Activated CD4-positive, alpha-beta T cell treated with anti-CD3 and anti-CD28 coated beads for 36 hours (primary cell): ENCODE measurements around the gene NAGLU. TPM values are rescaled to one million over a fixed set of nuclear protein-coding genes. Genes with fewer than 3 reads are reported as not detected.

ENCODE experiments used
- ATAC-seq: fragments of 200-7000 bp; cut with Tn5 transposase; one replicate; pipeline ENCODE4 v1.10.0; 2021; ENCODE audit warnings: mild to moderate bottlenecking, moderate library complexity
- CTCF ChIA-PET: fragments of 350-600 bp; sonication (Branson Sonifier 250); formaldehyde crosslinking; loops from one replicate; lab custom pipeline; 2021; ENCODE audit warnings: antibody characterized with exemption; lab: Charles Lee
- POLR2A ChIA-PET: fragments of 350-600 bp; sonication (Branson Sonifier 250); formaldehyde crosslinking; loops from one replicate; lab custom pipeline; 2021; ENCODE audit warnings: antibody characterized with exemption, inconsistent platforms; lab: Charles Lee
- DNase-seq: peaks from one replicate; pipeline ENCODE4 v3.0.0-alpha.2; 2020
- H3K27ac Mint-ChIP-seq: one replicate; pipeline ENCODE4 v1.8.0; 2021; ENCODE audit warnings: mixed read lengths
- H3K27me3 Mint-ChIP-seq: one replicate; pipeline ENCODE4 v1.8.0; 2021; ENCODE audit warnings: mixed read lengths
- H3K36me3 Mint-ChIP-seq: one replicate; pipeline ENCODE4 v1.8.0; 2021; ENCODE audit warnings: low read depth, mixed read lengths
- H3K4me1 Mint-ChIP-seq: one replicate; pipeline ENCODE4 v1.8.0; 2021; ENCODE audit warnings: mixed read lengths
- H3K4me3 Mint-ChIP-seq: one replicate; pipeline ENCODE4 v1.8.0; 2021; ENCODE audit warnings: mild to moderate bottlenecking, moderate library complexity, mixed read lengths
- H3K9me3 Mint-ChIP-seq: one replicate; pipeline ENCODE4 v1.8.0; 2021; ENCODE audit warnings: low read depth, mixed read lengths
- intact Hi-C, 2 experiments: fragments of 100-400 bp; cut with DNase I in 1 of 2; cut with micrococcal nuclease in 1 of 2; formaldehyde crosslinking; loops; one replicate each; pipeline versions ENCODE4 v1.14.2 to v1.15.1; 2022 to 2024; cut with DNase I, micrococcal nuclease
- total RNA-seq, 2 experiments: library from RNA; stranded (reverse); gene quantifications; one replicate each; pipeline ENCODE4 v1.2.3, GENCODE V29; 2021

NAGLU gene
- total RNA-seq, 2 experiments from 2014 or later = 9.7 to 12.5 TPM

DNA sequence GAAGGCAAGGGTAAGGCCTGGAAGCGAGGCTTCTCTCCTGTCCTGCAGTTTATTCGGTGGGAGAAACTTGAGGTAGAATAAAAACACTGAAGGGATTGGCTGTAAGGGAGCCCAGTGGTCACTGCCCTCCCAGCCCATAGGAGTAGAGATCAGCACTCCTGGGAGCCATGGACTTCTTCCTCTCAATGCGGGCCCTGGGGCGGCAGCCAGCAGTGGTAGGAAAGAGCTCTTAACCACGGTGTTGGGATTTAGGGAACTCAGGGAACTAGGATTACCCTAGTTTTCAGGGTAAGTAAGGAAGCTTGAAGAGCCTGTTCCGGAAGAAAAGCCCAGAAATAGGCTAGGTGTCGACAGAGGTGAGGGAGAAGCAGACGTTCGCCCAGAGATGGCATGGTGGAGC, 23.8 kb upstream of the NAGLU start:
- Mint-ChIP-seq H3K4me1 (no peaks in the 10 kb centered on the region), H3K4me3 (no peak overlapping the region), H3K27ac (no peak overlapping the region), H3K36me3 (peaks cover 7% of the 10 kb centered on the region), H3K9me3 (no peaks in the 10 kb centered on the region), H3K27me3 (no peaks in the 10 kb centered on the region)
- no peak for DNase-seq
- ChIA-PET POLR2A (no interaction called here), CTCF (interaction anchor here (0.6 to 1.3 kb wide), 4 partner anchors 14 to 509 kb away, joined by 3 to 4 read pairs (median 4); no protein-coding TSS in a partner anchor)
- intact Hi-C loops = no loop called here
- no peak for ATAC-seq

DNA sequence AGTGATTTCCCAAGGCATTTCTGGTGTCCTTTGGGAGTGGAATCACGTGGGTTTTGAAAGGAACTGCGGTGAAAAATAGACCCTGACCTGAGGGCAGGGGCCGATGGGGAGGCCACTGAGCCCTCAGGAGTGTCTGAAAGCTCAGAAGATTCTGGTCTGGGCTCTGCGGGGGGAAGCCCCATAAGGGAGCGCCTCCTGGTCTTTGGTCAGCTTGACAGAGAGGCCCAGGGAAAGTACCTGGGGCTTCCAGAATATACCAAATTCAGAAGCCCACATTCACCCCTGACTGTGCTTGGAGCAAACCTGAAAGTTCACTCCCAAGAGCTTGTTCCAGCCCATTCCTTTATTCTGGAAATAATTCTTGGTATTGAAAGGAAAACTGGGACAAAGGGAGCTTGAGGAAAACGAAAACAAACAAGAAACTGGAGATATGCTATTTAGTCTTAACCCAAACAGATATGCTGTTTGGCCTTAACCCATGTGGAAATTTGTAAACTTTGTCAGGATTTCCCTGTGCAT, 23.2 kb upstream of the NAGLU start:
- ATAC-seq (no peak), DNase-seq (no peak)
- Mint-ChIP-seq H3K36me3 (peaks cover 5% of the 10 kb centered on the region), H3K9me3 (no peaks in the 10 kb centered on the region), H3K4me3 (no peak overlapping the region), H3K27ac (no peak overlapping the region), H3K4me1 (peaks cover 2% of the 10 kb centered on the region), H3K27me3 (no peaks in the 10 kb centered on the region)
- ChIA-PET POLR2A (no interaction called here), CTCF (interaction anchor here (0.6 to 1.3 kb wide), 5 partner anchors 14 to 510 kb away, joined by 3 to 4 read pairs (median 3); no protein-coding TSS in a partner anchor)
- intact Hi-C loops = no loop called here

- ChIA-PET POLR2A (no interaction called here), CTCF (interaction anchor here (1.0 to 1.5 kb wide), 3 partner anchors 14 to 73 kb away, joined by 3 to 5 read pairs (median 5); no protein-coding TSS in a partner anchor)
- no peak overlapping the region for H3K4me3 Mint-ChIP-seq
- no peak overlapping the region for H3K27ac Mint-ChIP-seq
- no peaks in the 10 kb centered on the region for H3K27me3 Mint-ChIP-seq
- intact Hi-C loops = no loop called here
- no peaks in the 10 kb centered on the region for H3K9me3 Mint-ChIP-seq
- H3K4me1 Mint-ChIP-seq = peaks cover 2% of the 10 kb centered on the region
- no peak for DNase-seq
- no peak for ATAC-seq
- H3K36me3 Mint-ChIP-seq = peaks cover 3% of the 10 kb centered on the region
These were observed 22.4 kb upstream of the NAGLU start for GRCh38 chr17:42513686-42514085.

DNA sequence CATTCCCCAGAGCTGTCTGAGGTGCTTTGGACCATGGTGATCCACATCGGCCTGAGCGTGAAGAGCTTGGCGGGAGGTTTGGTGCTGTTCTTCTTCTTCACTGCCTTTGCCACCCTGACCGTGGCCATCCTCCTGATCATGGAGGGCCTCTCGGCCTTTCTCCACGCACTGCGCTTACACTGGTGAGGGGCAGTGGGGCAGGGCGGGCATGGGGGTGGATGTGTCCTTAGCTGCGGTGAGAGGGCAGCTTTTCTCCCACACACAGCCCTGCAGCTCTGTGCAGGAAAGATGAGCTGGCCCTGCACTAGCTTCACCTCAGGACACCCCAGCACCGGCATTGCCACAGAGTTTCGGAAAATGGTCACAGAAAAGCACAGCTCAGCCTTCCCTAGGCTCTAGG, 21.8 kb upstream of the NAGLU start:
- Mint-ChIP-seq H3K4me3 (no peak overlapping the region), H3K36me3 (peaks cover 3% of the 10 kb centered on the region), H3K9me3 (no peaks in the 10 kb centered on the region), H3K4me1 (peaks cover 2% of the 10 kb centered on the region), H3K27ac (no peak overlapping the region), H3K27me3 (no peaks in the 10 kb centered on the region)
- ChIA-PET POLR2A (interaction anchor here (0.5 kb wide), 1 partner anchor 133 kb away, joined by 3 read pairs; no protein-coding TSS in a partner anchor), CTCF (interaction anchor here (0.6 to 1.5 kb wide), 5 partner anchors 13 to 73 kb away, joined by 3 to 5 read pairs (median 4); no protein-coding TSS in a partner anchor)
- intact Hi-C loops = no loop called here
- ATAC-seq (no peak), DNase-seq (no peak)

GRCh38 chr17:42514867-42515266, 21.2 kb upstream of the NAGLU start:
- Mint-ChIP-seq H3K9me3 (no peaks in the 10 kb centered on the region), H3K4me3 (no peak overlapping the region), H3K27me3 (no peaks in the 10 kb centered on the region), H3K27ac (no peak overlapping the region), H3K4me1 (peaks cover 2% of the 10 kb centered on the region), H3K36me3 (peaks cover 3% of the 10 kb centered on the region)
- intact Hi-C loops = loop anchor here (5.0 kb wide), 2 partner anchors 193 to 333 kb away; partner anchors contain the start of gene KCNH4 (in 1 of the 2)
- no peak for ATAC-seq
- POLR2A ChIA-PET = no interaction called here
- CTCF ChIA-PET = interaction anchor here (0.6 to 1.5 kb wide), 5 partner anchors 23 to 203 kb away, joined by 3 to 4 read pairs (median 3); no protein-coding TSS in a partner anchor
- DNase-seq = no peak

DNA sequence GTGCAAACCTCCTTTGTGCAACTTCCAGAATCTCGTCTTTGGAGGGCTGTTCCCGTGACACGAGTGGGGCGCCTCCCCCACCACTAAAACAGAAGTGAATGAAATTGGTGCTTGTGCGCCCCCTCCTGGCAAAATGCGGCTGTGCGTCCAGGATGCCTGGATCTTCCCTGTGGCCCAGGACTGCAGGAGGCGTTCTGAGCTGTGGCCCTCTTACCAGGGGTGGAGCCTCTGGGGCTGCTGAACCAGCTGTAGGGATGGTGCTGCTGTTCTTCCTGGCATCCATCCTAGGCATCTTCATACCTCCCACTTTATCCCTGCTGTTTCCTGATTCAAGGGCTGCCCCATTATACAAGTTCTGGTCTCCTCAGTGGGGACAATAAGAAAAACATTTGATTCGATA, 18.5 kb upstream of the NAGLU start:
- intact Hi-C loops = loop anchor here (1.0 to 5.0 kb wide), 7 partner anchors 78 to 335 kb away; partner anchors contain the start of gene KCNH4 (in 1 of the 2)
- peak; percentile 89 for DNase-seq
- peaks cover 13% of the 10 kb centered on the region for H3K36me3 Mint-ChIP-seq
- ChIA-PET POLR2A (interaction anchor here (0.6 kb wide), 1 partner anchor 84 kb away, joined by 4 read pairs; no protein-coding TSS in a partner anchor), CTCF (interaction anchor here (0.6 to 3.9 kb wide), 24 partner anchors 9 to 494 kb away, joined by 3 to 18 read pairs (median 4); partner anchors contain the start of genes CAVIN1 and NAGLU)
- peaks cover 4% of the 10 kb centered on the region for H3K4me1 Mint-ChIP-seq
- no peaks in the 10 kb centered on the region for H3K9me3 Mint-ChIP-seq
- peak; percentile 92 for ATAC-seq
- no peak overlapping the region for H3K4me3 Mint-ChIP-seq
- H3K27me3 Mint-ChIP-seq = peaks cover 2% of the 10 kb centered on the region
- no peak overlapping the region for H3K27ac Mint-ChIP-seq

DNA sequence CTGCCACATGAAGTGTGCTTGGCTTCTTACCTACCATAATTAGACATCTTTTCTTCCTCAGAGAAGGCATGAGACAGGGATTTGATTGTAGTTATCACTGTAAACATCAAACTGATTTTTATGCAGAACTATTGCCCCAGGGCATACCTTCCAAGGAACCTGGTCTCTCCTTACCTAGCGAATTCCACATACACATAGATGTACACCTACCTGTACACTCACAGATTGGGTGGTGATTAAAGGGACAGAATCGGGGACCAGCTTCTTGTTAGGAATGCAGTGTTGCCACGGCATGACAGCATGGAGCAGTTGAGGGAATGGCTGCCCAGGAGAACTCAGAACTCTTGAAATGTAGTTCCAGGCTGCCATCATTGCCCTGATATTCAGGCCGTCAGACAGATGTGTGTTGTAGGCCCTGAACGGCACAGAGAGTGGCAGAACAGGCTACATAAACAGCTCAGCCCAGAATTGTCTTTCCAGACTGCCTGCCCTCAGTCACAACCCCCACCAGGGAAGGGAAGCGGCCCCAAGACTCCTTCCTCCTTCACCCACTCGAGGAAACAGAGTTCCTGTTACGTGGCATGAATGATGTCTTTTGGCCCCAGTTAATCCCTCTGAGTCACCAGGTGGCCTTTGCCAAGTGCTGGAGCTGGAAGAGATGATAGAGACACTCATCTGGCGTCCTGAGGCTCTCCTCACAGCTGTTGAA, 17.8 kb upstream of the NAGLU start:
- intact Hi-C loops = loop anchor here (5.0 kb wide), 2 partner anchors 196 to 336 kb away; partner anchors contain the start of gene KCNH4 (in 1 of the 2)
- Mint-ChIP-seq H3K27me3 (peaks cover 2% of the 10 kb centered on the region), H3K4me1 (peaks cover 5% of the 10 kb centered on the region), H3K27ac (no peak overlapping the region), H3K4me3 (no peak overlapping the region), H3K36me3 (peaks cover 13% of the 10 kb centered on the region), H3K9me3 (no peaks in the 10 kb centered on the region)
- DNase-seq (no peak), ATAC-seq (no peak)
- ChIA-PET POLR2A (interaction anchor here (0.6 to 1.1 kb wide), 3 partner anchors 85 to 515 kb away, joined by 4 to 5 read pairs (median 4); partner anchors contain the start of gene CAVIN1), CTCF (interaction anchor here (0.5 to 3.9 kb wide), 27 partner anchors 9 to 495 kb away, joined by 3 to 18 read pairs (median 4); partner anchors contain the start of genes CAVIN1 and NAGLU)

DNA sequence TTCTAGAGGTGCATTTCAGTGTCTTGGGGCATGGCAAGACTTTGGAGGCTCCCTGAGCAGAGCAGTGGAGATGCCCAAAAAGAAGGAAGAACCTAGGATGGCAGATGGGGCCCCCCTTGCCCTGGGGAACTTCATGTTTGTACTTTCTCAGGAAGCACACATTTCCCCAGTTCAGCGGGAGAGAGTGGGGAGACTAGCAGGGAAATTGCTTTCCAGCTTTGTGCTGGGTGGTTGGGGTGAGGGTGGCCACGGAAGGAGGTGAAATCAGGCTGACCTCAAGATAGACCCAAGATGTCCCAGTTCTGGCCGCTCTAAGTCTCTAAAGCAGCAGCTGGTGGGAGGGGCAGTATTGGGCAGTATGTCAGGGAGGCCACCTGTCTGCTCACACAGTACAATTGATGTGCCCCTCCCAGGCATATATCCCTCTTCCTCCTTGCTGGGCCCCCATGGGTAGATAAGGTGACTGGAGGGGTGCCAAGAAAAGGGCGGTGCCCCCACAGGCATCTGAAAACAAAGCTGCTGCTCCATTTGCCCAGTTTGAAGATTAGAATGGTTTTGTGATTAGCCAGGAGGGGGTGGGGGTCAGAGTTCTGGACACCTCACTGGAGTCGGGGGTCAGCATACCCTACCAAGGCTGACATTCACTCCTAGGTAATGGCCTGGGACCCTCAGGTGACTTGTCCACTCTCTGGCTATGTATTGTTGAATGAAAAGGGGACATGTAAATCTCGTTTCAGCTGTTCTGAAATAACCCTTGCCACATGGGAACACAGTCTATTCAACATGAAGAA, 17.1 kb upstream of the NAGLU start:
- ChIA-PET CTCF (interaction anchor here (0.5 to 3.9 kb wide), 17 partner anchors 9 to 297 kb away, joined by 3 to 18 read pairs (median 4); partner anchors contain the start of genes CAVIN1 and NAGLU), POLR2A (interaction anchor here (1.1 kb wide), 1 partner anchor 96 kb away, joined by 5 read pairs; the partner anchor contains the start of gene CAVIN1)
- intact Hi-C loops = loop anchor here (5.0 kb wide), 2 partner anchors 197 to 337 kb away; partner anchors contain the start of gene KCNH4 (in 1 of the 2)
- ATAC-seq = no peak
- no peak for DNase-seq
- Mint-ChIP-seq H3K27ac (no peak overlapping the region), H3K27me3 (peaks cover 2% of the 10 kb centered on the region), H3K36me3 (peaks cover 13% of the 10 kb centered on the region), H3K4me1 (peaks cover 7% of the 10 kb centered on the region), H3K9me3 (no peaks in the 10 kb centered on the region), H3K4me3 (no peak overlapping the region)

DNA sequence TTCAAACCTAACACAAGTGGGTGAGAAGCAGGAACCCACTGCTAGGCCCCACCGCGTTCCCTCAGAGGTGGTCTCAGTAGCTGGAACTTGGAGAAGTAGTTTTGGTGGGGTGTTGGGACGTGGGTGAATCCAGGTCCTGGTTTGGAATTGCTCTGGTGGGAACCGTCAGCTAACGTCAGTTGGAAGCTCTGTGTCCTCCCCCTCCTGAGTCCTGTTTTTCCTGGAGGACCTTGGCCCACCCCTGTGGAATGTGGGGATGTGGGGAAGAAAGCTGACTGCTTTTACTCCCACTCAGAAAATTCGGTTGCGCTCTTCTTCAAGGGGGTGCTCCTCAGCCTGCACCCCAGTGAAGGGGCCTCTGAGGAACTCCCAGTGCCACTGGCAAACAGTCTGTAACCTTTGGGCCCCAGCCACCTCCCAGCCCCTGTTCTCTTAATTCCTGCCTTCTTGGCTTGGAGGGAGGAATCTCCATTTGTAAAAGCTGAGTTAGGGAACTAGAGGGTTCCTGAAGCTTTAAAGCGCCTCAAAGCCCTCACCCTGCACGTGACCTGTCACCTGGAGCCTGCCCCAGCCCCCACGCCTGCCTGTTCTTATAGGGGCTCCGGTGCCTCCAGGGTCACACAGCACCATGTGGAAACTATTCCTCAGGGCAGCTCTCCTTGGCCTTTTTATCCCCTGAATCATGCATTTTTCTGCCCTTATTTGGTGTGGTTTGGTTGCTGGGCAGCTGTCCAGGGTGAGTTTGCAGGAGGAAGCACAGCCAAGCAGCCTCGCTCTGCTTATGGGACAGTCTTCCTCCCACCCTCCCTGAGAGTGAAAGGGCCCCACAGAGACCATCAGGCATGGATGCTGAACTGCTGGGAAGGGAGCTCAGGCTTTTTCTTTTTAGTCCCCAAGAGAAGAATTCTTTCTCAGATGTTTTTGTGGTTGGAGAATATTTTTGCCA, 16.2 kb upstream of the NAGLU start:
- POLR2A ChIA-PET = interaction anchor here (1.1 kb wide), 1 partner anchor 97 kb away, joined by 5 read pairs; the partner anchor contains the start of gene CAVIN1
- intact Hi-C loops = loop anchor here (5.0 kb wide), 2 partner anchors 198 to 338 kb away; partner anchors contain the start of gene KCNH4 (in 1 of the 2)
- peaks cover 2% of the 10 kb centered on the region for H3K27me3 Mint-ChIP-seq
- CTCF ChIA-PET = interaction anchor here (0.6 to 3.9 kb wide), 17 partner anchors 10 to 504 kb away, joined by 3 to 18 read pairs (median 4); partner anchors contain the start of genes CAVIN1 and NAGLU
- no peak overlapping the region for H3K4me3 Mint-ChIP-seq
- H3K27ac Mint-ChIP-seq = no peak overlapping the region
- H3K36me3 Mint-ChIP-seq = peaks cover 12% of the 10 kb centered on the region
- DNase-seq (no peak), ATAC-seq (no peak)
- H3K9me3 Mint-ChIP-seq = no peaks in the 10 kb centered on the region
- H3K4me1 Mint-ChIP-seq = peaks cover 14% of the 10 kb centered on the region
